Peyer's patch (tissue), 4 donors: ENCODE measurements around the gene LHFPL2. TPM values are rescaled to one million over a fixed set of nuclear protein-coding genes. Genes with fewer than 3 reads are reported as not detected.
"Not testable (repeated sequence)": the region's sequence is repeated elsewhere in the genome, so short reads cannot be mapped to it uniquely, and the experiment has no call there.

Experiments used
- DNase-seq, 3 donors: peaks; one replicate each; pipeline ENCODE4 v3.0.0-alpha.2; 2017 to 2019
- H3K27ac ChIP-seq, 4 donors: fragments of 200-600 bp; sonication (generic); one replicate each; pipeline ENCODE4 v1.5.1; 2016 to 2019
- H3K27me3 ChIP-seq, 2 donors: fragments of 200-600 bp; sonication (generic); one replicate each; pipeline ENCODE4 v1.5.1; 2019
- H3K36me3 ChIP-seq, 3 donors: fragments of 200-600 bp; sonication (generic); one replicate each; pipeline ENCODE4 v1.5.1; 2016 to 2019
- H3K4me1 ChIP-seq, 4 donors: fragments of 200-600 bp; sonication (generic); one replicate each; pipeline ENCODE4 v1.5.1; 2016 to 2019
- H3K4me3 ChIP-seq, 4 donors: fragments of 200-600 bp; sonication (generic); 1 replicate in 3 of 4; 2 replicates in 1 of 4; pipeline ENCODE4 v1.5.1; 2016 to 2019; ENCODE audit warnings: mild to moderate bottlenecking in 1 of 4
- H3K9me3 ChIP-seq, 4 donors: fragments of 200-600 bp; sonication (generic); one replicate each; pipeline ENCODE4 v1.5.1; 2016 to 2019; ENCODE audit warnings: mild to moderate bottlenecking in 1 of 4
- CTCF ChIP-seq, 6 experiments: fragments of 450-650 bp in 4 of 6; fragments of 200-600 bp in 2 of 6; sonication (generic) in 1 of 6; IDR thresholded peaks; one replicate each; pipeline ENCODE4 v1.5.1; 2017 to 2019; ENCODE audit warnings: antibody characterized with exemption in 6 of 6, mild to moderate bottlenecking in 3 of 6, moderate library complexity in 1 of 6
- POLR2A ChIP-seq, 2 donors: fragments of 450-650 bp; IDR thresholded peaks; one replicate each; pipeline ENCODE4 v1.5.1; 2017; ENCODE audit warnings: antibody characterized with exemption in 2 of 2, mild to moderate bottlenecking in 2 of 2, moderate library complexity in 2 of 2
- total RNA-seq, 4 donors: library from RNA; depleted of rRNA; stranded (reverse); fragments of >200 nt; gene quantifications; one replicate each; pipeline ENCODE4 v1.1.0, GENCODE V29; 2016

The LHFPL2 gene
- total RNA-seq, 4 donors from 2014 or later: 22.3 to 63.4 (median 55.7) TPM

GRCh38 chr5:78467140-78467539 lies 181.4 kb downstream of the LHFPL2 start:
- Histone ChIP-seq H3K27me3 (no peaks in the 10 kb centered on the region), H3K4me1 (no peaks in the 10 kb centered on the region), H3K4me3 (no peak overlapping the region), H3K9me3 (no peaks in the 10 kb centered on the region), H3K27ac (no peak overlapping the region), H3K36me3 (no peaks in the 10 kb centered on the region)
- no peak for DNase-seq
- TF ChIP-seq POLR2A (IDR thresholded peaks at IDR 0.05) (no peak), CTCF (IDR thresholded peaks at IDR 0.05) (no peak)

- H3K27ac ChIP-seq: no peak overlapping the region
- H3K36me3 ChIP-seq: no peaks in the 10 kb centered on the region
- H3K27me3 ChIP-seq: no peaks in the 10 kb centered on the region
- H3K9me3 ChIP-seq: no peaks in the 10 kb centered on the region
- DNase-seq: no peak
- no peaks in the 10 kb centered on the region for H3K4me1 ChIP-seq
- TF ChIP-seq CTCF (IDR thresholded peaks at IDR 0.05) (no peak), POLR2A (IDR thresholded peaks at IDR 0.05) (no peak)
- H3K4me3 ChIP-seq: no peak overlapping the region
Observed at GRCh38 chr5:78458843-78459242, 189.7 kb downstream of the LHFPL2 start.

- H3K9me3 ChIP-seq, H3K36me3 ChIP-seq, H3K4me3 ChIP-seq, H3K27me3 ChIP-seq, H3K27ac ChIP-seq, DNase-seq, H3K4me1 ChIP-seq: not testable (repeated sequence)
Observed at GRCh38 chr5:78457507-78457906, 191.1 kb downstream of the LHFPL2 start.

- Histone ChIP-seq H3K36me3 (no peaks in the 10 kb centered on the region), H3K27me3 (no peaks in the 10 kb centered on the region), H3K27ac (no peak overlapping the region), H3K4me3 (no peak overlapping the region), H3K4me1 (no peaks in the 10 kb centered on the region), H3K9me3 (no peaks in the 10 kb centered on the region)
- DNase-seq: no peak
- TF ChIP-seq CTCF (IDR thresholded peaks at IDR 0.05): no peak
- no peak for TF ChIP-seq POLR2A (IDR thresholded peaks at IDR 0.05)
Observed at GRCh38 chr5:78449103-78449502, 199.5 kb downstream of the LHFPL2 start.

- Histone ChIP-seq H3K36me3 (no peaks in the 10 kb centered on the region), H3K4me3 (no peak overlapping the region), H3K27ac (no peak overlapping the region), H3K9me3 (no peaks in the 10 kb centered on the region), H3K27me3 (no peaks in the 10 kb centered on the region), H3K4me1 (no peaks in the 10 kb centered on the region)
- no peak for DNase-seq
- TF ChIP-seq CTCF (IDR thresholded peaks at IDR 0.05) (no peak), POLR2A (IDR thresholded peaks at IDR 0.05) (no peak)
Observed at GRCh38 chr5:78447775-78448424, 200.7 kb downstream of the LHFPL2 start.
